GM13976 (cell line): Measurements from ENCODE around the gene JARID2.

Source experiments
- DNase-seq: peaks from one replicate; pipeline ENCODE4 v3.0.0; 2012; ENCODE audit warnings: low spot score
- in situ Hi-C: fragments of 300-500 bp; cut with MboI; formaldehyde crosslinking; loops from one replicate; pipeline ENCODE4 v1.12.0; 2022; ENCODE audit warnings: low sequenced_read_pairs, mixed read lengths, inconsistent platforms; ENCODE audit not compliant: unreplicated experiment
- TF ChIP-seq, protein P1 (sequence below): IDR thresholded peaks from 2 replicates; pipeline ENCODE4 v1.5.1; 2012; ENCODE audit warnings: borderline replicate concordance, mild to moderate bottlenecking; ENCODE audit not compliant: insufficient read depth; ENCODE audit errors: extremely low read depth, missing control alignments, control extremely low read depth

The JARID2 gene

DNA sequence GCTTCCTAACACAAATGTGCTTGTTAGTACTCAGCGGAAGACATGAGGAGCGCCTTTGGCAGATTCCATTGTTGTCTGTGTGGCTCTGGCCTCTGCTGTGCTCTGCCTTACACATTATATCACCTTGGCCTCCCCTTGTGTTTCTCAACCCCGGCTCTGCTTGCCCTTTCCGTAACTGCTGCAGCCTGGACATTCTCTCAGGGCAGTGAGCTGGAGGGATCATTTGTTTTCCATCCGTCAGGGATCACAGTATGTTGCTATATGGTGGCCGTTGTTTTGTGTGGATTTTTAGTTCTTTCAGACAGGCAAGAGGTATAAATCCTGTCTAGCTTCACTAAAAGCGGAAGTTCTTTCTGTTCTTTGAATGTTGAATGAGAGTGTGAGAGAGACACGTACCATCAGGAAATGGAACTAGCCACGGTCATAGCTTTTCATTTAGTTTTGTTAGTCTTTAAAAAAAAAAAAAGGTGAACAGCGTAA is 175.1 kb downstream of the JARID2 start:
- peak; percentile 63 for DNase-seq
- TF ChIP-seq, protein P1, sequence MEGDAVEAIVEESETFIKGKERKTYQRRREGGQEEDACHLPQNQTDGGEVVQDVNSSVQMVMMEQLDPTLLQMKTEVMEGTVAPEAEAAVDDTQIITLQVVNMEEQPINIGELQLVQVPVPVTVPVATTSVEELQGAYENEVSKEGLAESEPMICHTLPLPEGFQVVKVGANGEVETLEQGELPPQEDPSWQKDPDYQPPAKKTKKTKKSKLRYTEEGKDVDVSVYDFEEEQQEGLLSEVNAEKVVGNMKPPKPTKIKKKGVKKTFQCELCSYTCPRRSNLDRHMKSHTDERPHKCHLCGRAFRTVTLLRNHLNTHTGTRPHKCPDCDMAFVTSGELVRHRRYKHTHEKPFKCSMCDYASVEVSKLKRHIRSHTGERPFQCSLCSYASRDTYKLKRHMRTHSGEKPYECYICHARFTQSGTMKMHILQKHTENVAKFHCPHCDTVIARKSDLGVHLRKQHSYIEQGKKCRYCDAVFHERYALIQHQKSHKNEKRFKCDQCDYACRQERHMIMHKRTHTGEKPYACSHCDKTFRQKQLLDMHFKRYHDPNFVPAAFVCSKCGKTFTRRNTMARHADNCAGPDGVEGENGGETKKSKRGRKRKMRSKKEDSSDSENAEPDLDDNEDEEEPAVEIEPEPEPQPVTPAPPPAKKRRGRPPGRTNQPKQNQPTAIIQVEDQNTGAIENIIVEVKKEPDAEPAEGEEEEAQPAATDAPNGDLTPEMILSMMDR = no peak
- in situ Hi-C loops = no loop called here

DNA sequence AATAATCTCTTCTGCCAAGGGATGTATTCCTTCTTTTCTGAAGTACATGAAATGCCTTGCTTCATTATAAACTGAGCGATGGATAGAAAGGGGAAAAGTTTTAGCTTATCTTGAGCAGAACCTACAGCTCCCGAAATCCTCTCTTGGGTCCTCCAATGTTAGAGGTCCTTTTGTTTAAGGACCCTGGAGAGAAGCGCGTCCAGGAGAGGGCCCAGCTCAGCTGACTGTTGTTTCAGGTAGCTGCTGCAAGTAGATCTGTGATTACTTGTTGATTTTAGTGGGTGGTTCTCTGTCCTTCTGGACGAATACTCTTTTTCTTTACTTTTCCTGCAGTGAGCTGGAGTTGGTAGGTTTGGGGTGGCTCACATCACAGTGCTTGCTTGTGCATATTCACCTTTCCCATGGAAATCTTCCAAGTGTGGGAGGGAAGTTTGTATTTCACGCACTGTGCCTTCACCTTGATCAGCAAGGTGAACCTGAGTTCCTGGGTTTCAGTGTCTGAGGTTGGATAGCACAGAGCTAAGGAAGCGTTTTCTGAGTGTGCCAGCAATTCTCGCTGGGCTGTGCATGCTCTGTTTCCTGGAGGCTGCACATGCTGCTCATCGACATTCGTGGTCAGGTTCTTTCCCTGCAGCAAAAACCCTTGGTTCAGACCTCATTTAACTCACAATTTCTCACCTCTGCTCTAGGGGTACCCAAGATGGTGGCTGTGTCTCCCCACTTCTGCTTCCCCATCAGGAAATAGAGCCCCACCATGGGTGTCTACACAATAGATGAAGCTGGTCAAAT is 176.3 kb downstream of the JARID2 start:
- DNase-seq = peak; percentile 55
- in situ Hi-C loops = no loop called here
- TF ChIP-seq, protein P1 = no peak

DNA sequence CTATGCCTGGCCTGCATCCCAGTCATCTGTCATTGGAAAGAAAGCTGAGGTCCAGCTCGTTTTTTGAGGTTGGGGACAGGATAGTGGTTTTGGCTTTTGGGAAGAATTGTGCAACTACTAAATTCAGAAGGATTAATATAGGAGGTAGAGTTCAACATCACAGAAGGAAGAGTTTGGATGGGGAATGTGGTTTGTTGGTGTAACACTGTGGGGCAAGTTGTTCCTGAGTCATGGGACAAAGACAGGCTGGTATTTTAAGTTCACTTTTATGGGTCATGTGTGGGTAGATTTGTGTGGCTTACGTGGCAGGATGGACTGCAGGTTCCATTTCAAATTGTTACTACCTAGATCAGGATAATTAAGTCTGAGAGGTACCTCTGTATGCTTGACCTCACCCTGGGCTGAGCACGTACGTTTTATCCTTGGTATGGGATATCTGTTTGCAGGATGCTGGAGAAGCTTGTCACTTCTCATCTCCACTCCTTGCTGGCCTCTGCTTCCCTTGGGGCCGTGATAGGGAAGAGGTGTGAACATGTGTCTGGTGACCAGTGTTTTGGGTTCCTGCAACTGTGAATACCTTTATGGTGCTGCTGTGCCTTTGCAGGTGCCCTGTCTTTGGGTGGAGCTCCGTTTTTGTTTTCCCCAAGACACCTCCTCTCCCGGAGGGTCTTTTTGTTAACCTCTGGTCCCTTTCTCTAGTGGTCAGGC is 177.6 kb downstream of the JARID2 start:
- TF ChIP-seq, protein P1 = no peak
- in situ Hi-C loops = no loop called here
- no peak for DNase-seq

DNA sequence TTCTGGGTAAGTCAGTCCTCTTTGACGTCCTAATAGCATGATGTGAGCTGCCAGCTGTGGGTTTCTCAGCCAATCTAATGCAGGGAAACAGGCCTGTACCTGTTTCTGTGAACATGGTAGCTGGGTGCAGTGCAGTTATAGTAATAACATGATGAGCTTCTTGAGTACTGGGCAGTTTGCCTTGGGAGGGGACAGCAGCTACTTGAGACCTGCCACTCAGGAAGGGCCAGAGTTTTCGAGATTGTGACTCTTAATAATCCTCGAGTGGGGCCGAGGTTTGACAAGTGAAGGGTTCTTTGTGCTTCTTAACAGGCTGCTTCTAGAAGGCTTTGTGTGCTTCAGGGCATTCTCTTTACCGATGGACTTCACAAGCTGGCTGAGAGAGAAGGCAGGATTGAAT is 180.1 kb downstream of the JARID2 start:
- TF ChIP-seq, protein P1 = no peak
- in situ Hi-C loops = no loop called here
- no peak for DNase-seq

DNA sequence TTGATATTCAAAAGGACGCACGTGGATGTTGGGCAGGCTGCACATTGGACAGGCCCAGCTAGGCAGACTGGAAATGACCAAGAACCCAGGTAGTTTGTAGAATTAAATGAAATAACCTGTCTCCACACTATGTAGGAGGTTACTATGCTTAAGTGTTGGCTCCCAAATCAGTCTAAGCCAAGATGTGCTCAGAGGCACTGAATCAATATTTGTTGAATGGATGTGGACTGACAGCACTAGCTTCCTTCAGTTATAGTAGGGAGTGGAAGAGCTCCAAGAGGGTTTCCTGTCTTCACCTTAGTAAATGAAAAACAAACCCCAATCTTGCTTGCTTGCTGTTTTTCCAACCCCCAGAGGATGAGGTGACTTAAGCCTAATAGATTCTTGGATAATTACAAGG is 180.5 kb downstream of the JARID2 start:
- DNase-seq = no peak
- in situ Hi-C loops = no loop called here
- TF ChIP-seq, protein P1 = no peak

DNA sequence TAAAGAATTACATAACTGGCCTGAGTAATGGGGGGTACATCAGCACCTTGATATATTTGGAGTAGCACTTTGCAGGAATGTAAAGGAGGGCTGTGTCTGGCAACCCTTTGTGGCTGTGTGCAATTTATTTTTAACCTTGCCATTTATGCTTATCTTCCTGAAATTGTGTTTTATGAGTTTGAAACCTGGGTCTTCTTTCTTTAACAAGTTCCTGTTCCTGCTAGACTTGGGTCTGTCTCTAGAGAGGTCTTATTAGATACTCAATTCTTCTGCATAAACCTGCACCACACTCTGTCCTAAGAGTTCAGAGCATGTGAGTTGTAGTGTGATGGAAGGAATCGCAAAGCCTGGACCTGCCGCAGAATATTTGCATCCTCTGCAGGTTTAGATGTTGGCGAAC is 181.0 kb downstream of the JARID2 start:
- in situ Hi-C loops = no loop called here
- no peak for DNase-seq
- TF ChIP-seq, protein P1 = no peak
